Endothelial cell of umbilical vein (primary cell): ENCODE measurements around the gene C19orf25.

Source experiments
- CTCF ChIP-seq, 2 donors: IDR thresholded peaks; 1 replicate in 1 of 2; 2 replicates in 1 of 2; pipeline ENCODE4 v1.5.1; 2011; ENCODE audit warnings: low read length in 2 of 2, mild to moderate bottlenecking in 2 of 2, moderate library complexity in 2 of 2, control low read depth in 1 of 2, inconsistent platforms in 1 of 2, low read depth in 1 of 2; ENCODE audit not compliant: insufficient read depth in 1 of 2; ENCODE audit errors: extremely low read depth in 1 of 2
- EZH2 ChIP-seq: IDR thresholded peaks from 2 replicates; pipeline ENCODE4 v1.6.1; 2012; ENCODE audit warnings: borderline replicate concordance, low read depth, mild to moderate bottlenecking, moderate library complexity, low read length, inconsistent platforms; ENCODE audit not compliant: severe bottlenecking
- GATA2 ChIP-seq: IDR thresholded peaks from 2 replicates; pipeline ENCODE4 v1.7.0; 2011; ENCODE audit warnings: low read depth, mild to moderate bottlenecking, moderate library complexity, mixed read lengths, low read length; ENCODE audit not compliant: insufficient read length, insufficient read depth
- MAX ChIP-seq: IDR thresholded peaks from 2 replicates; pipeline ENCODE4 v1.6.1; 2011; ENCODE audit not compliant: insufficient read depth, insufficient read length
- MYC ChIP-seq: IDR thresholded peaks from one replicate; pipeline ENCODE4 v1.6.1; 2011; ENCODE audit warnings: mild to moderate bottlenecking, low read depth, low read length
- POLR2A ChIP-seq: IDR thresholded peaks from 2 replicates; pipeline ENCODE4 v1.6.1; 2012; ENCODE audit warnings: low read depth, mild to moderate bottlenecking, control low read depth, low read length
- POLR2AphosphoS5 ChIP-seq: IDR thresholded peaks from 2 replicates; pipeline ENCODE4 v1.6.1; 2012; ENCODE audit warnings: low read depth, mild to moderate bottlenecking, control low read depth, low read length, moderate library complexity; ENCODE audit not compliant: insufficient read depth

- TF ChIP-seq CTCF (IDR thresholded peaks at IDR 0.05; ENCODE audit: extremely low read depth in 1 of 2, insufficient read depth in 1 of 2, low read depth in 1 of 2, low read length in 2 of 2) = no peak
- TF ChIP-seq MAX = no peak
- no peak for TF ChIP-seq EZH2
- no peak for TF ChIP-seq POLR2AphosphoS5
- TF ChIP-seq GATA2 = no peak
- TF ChIP-seq POLR2A = no peak
- TF ChIP-seq MYC = no peak
Observed at GRCh38 chr19:1483131-1483978, 4.3 kb upstream of the C19orf25 start.
